Endodermal cell (in vitro differentiated cells): ENCODE results near the gene MZB1. TPM values are rescaled to one million over a fixed set of nuclear protein-coding genes. Genes with fewer than 3 reads are reported as not detected.

ENCODE experiments used
- DNase-seq: peaks from one replicate; pipeline ENCODE4 v3.0.0-alpha.2; 2017
- H3K27ac ChIP-seq: 2 replicates; pipeline ENCODE4 v1.5.1; 2013; ENCODE audit warnings: mild to moderate bottlenecking, low read depth, low read length, moderate library complexity
- H3K27me3 ChIP-seq: 2 replicates; pipeline ENCODE4 v1.6.1; 2013; ENCODE audit warnings: mild to moderate bottlenecking, low read length, moderate library complexity; ENCODE audit not compliant: insufficient read depth, control insufficient read depth, poor library complexity, severe bottlenecking
- H3K36me3 ChIP-seq: 2 replicates; pipeline ENCODE4 v1.7.0; 2013; ENCODE audit warnings: mild to moderate bottlenecking, low read length, moderate library complexity; ENCODE audit not compliant: control insufficient read depth, insufficient read depth
- H3K4me1 ChIP-seq: one replicate; pipeline ENCODE4 v1.7.0; 2013; ENCODE audit warnings: low read length; ENCODE audit not compliant: control insufficient read depth, insufficient read depth
- H3K4me3 ChIP-seq: 2 replicates; pipeline ENCODE4 v1.5.1; 2013; ENCODE audit warnings: mild to moderate bottlenecking, low read length, moderate library complexity
- H3K9ac ChIP-seq: 2 replicates; pipeline ENCODE4 v1.6.1; 2013; ENCODE audit warnings: mild to moderate bottlenecking, low read length, moderate library complexity; ENCODE audit not compliant: poor library complexity, severe bottlenecking; ENCODE audit errors: extremely low read depth
- H3K9me3 ChIP-seq: 2 replicates; pipeline ENCODE4 v1.6.1; 2013; ENCODE audit warnings: mild to moderate bottlenecking, low read length, moderate library complexity; ENCODE audit not compliant: control insufficient read depth
- H3K27ac Mint-ChIP-seq: 2 replicates; pipeline ENCODE4 v1.8.0; 2020; ENCODE audit warnings: mixed read lengths
- H3K27me3 Mint-ChIP-seq: 2 replicates; pipeline ENCODE4 v1.8.0; 2021; ENCODE audit warnings: mild to moderate bottlenecking, mixed read lengths; ENCODE audit not compliant: insufficient read depth
- H3K36me3 Mint-ChIP-seq: 2 replicates; pipeline ENCODE4 v1.8.0; 2020; ENCODE audit warnings: low read depth, mixed read lengths
- H3K4me1 Mint-ChIP-seq: 2 replicates; pipeline ENCODE4 v1.8.0; 2020; ENCODE audit warnings: mixed read lengths
- H3K4me3 Mint-ChIP-seq: 2 replicates; pipeline ENCODE4 v1.8.0; 2020; ENCODE audit warnings: mild to moderate bottlenecking, moderate library complexity, mixed read lengths
- H3K9me3 Mint-ChIP-seq: 2 replicates; pipeline ENCODE4 v1.8.0; 2020; ENCODE audit warnings: mild to moderate bottlenecking, mixed read lengths
- WGBS, 2 experiments: methylation state at CpG; one replicate each; pipeline versions ENCODE4 v1.1.5 to v1.1.7; 2013; ENCODE audit warnings: missing lambda C conversion rate in 2 of 2, mixed read lengths in 1 of 2; ENCODE audit not compliant: insufficient coverage in 1 of 2, insufficient read length in 1 of 2; 5-methylcytosine and 5-hydroxymethylcytosine counted together
- total RNA-seq, 2 donors: library from RNA; stranded (reverse); fragmentation: NEBNext Ultra II Directional in 1 of 2; extraction: Animal tissue kit (Norgen Biotek cat#: 25700) in 1 of 2; gene quantifications; 2 replicates in 1 of 2; 3 replicates in 1 of 2; pipeline ENCODE4 v1.2.1, GENCODE V29; 2021
- TF ChIP-seq, protein P1 (sequence below): fragments of 200-600 bp; sonication (generic); conservative IDR thresholded peaks from 2 replicates; pipeline ENCODE4 v1.5.0; 2021; ENCODE audit warnings: antibody characterized with exemption, mild to moderate bottlenecking

MZB1 gene
- total RNA-seq, 2 donors from 2014 or later = 0.57 to 0.60 TPM

DNA sequence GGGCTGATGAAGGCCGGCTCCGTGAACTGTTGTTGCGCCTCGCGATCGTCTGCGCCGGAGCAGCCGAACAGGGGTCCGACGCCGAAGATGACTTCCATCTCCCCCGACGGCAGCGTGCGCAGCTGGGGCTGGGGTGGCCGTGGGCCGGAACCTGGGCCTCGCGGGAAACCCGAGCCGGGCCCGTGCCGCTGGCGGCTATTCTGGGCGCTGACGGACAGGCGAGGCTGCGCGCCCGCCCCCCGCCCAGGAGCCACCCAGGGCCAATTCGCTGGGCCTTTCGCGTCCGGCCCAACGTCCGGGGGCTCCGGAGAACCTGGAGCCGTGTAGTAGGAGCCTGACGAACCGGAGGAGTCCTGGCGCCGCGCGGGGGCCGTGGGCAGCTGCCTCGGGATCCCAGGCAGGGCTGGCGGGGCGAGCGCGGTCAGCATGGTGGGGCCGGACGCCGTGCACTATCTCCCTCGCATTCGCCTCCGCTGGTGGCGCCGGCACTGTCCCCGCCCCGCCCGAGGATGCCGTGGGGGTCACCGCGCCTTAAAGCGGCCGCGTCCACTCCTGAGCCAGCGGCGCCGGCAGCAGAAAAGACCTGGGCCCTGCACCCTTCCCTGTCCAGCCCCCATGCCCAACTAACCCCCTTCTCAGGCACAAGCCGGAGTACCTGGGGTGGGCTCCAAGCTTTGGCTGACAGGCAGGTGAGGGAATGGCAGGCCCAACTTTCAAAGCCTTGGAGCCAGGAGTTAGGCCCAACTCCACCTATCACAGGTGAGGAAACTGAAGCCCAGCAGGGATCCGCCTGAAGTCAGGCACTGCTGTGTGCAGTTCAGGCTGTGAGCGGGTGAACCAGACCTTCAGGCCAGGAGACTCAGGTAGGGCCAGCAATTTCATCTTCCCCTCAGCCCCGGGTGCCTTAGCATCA lies 5.2 kb upstream of the MZB1 start, which contains the start of gene PROB1:
Gene PROB1, minus strand, starts transcription at position 451 of the 913 bp plus-strand sequence. Its CDS starts 23 bp downstream, at position 428.
- peaks cover 23% of the 10 kb centered on the region for H3K27me3 ChIP-seq
- peaks cover 7% of the 10 kb centered on the region for H3K4me1 ChIP-seq
- H3K27me3 Mint-ChIP-seq = peaks cover 21% of the 10 kb centered on the region
- no peaks in the 10 kb centered on the region for H3K9me3 ChIP-seq
- peak within 1 kb of the TSS; percentile 25 for H3K9ac ChIP-seq
- WGBS, 2 experiments = 55 to 66% methylated on average over 38 to 76 of the region's 76 CpGs
- H3K36me3 ChIP-seq = no peaks in the 10 kb centered on the region
- peak within 1 kb of the TSS; percentile 75 for H3K4me3 ChIP-seq
- TF ChIP-seq, protein P1, sequence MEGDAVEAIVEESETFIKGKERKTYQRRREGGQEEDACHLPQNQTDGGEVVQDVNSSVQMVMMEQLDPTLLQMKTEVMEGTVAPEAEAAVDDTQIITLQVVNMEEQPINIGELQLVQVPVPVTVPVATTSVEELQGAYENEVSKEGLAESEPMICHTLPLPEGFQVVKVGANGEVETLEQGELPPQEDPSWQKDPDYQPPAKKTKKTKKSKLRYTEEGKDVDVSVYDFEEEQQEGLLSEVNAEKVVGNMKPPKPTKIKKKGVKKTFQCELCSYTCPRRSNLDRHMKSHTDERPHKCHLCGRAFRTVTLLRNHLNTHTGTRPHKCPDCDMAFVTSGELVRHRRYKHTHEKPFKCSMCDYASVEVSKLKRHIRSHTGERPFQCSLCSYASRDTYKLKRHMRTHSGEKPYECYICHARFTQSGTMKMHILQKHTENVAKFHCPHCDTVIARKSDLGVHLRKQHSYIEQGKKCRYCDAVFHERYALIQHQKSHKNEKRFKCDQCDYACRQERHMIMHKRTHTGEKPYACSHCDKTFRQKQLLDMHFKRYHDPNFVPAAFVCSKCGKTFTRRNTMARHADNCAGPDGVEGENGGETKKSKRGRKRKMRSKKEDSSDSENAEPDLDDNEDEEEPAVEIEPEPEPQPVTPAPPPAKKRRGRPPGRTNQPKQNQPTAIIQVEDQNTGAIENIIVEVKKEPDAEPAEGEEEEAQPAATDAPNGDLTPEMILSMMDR = no peak
- DNase-seq = peak; percentile 79
- H3K4me3 Mint-ChIP-seq = peak within 1 kb of the TSS; percentile 68
- peak within 1 kb of the TSS; percentile 78 for H3K27ac Mint-ChIP-seq
- H3K4me1 Mint-ChIP-seq = peaks cover 30% of the 10 kb centered on the region
- H3K27ac ChIP-seq = no peak within 1 kb of the TSS
- H3K36me3 Mint-ChIP-seq = peaks cover 8% of the 10 kb centered on the region
- no peaks in the 10 kb centered on the region for H3K9me3 Mint-ChIP-seq

GRCh38 chr5:139394123-139394653 lies 4.5 kb upstream of the MZB1 start:
- H3K4me3 Mint-ChIP-seq = peak overlapping the region; percentile 68
- peaks cover 30% of the 10 kb centered on the region for H3K4me1 Mint-ChIP-seq
- H3K9ac ChIP-seq = peak overlapping the region; percentile 25
- no peaks in the 10 kb centered on the region for H3K36me3 ChIP-seq
- 3 to 9% methylated on average over 16 to 62 of the region's 62 CpGs for WGBS, 2 experiments
- no peak overlapping the region for H3K27ac ChIP-seq
- TF ChIP-seq, protein P1 = peak; percentile 85
- H3K4me1 ChIP-seq = peaks cover 7% of the 10 kb centered on the region
- H3K27ac Mint-ChIP-seq = no peak overlapping the region
- H3K27me3 Mint-ChIP-seq = peaks cover 21% of the 10 kb centered on the region
- no peaks in the 10 kb centered on the region for H3K9me3 ChIP-seq
- peak overlapping the region; percentile 75 for H3K4me3 ChIP-seq
- peaks cover 5% of the 10 kb centered on the region for H3K36me3 Mint-ChIP-seq
- H3K27me3 ChIP-seq = peaks cover 23% of the 10 kb centered on the region
- peak; percentile 91 for DNase-seq
- H3K9me3 Mint-ChIP-seq = no peaks in the 10 kb centered on the region

DNA sequence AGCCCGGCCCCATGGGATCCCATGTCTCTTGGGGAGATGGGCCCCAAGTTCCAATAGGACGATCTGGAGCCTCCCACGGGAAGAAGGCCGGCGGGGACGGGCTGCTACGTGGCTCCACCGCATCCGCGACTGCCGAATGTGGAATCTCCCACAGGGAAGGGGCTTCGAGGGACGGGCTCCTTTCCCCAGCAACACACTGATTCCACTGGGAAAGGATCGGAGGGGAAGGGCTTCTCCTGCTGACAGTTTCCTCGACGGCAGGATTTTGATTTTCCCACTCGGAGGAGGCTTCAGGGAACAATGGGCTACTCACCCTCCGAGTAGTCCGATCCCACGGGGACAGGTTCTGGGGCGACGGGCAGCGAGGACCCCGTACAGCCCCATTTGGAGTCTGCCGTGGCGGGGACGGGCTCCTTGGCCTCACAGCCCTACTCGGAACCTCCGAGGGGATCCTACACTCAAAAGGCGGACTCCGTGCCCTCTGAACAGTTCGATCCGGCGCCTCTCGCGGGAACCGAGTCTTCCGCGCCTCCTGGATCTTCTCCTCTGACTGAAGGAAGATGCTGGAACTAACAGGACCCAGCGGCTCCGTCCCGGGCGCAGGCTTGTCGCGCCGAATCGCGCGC lies 3.9 kb upstream of the MZB1 start:
- Histone ChIP-seq H3K27ac (no peak overlapping the region), H3K27me3 (peaks cover 23% of the 10 kb centered on the region), H3K36me3 (no peaks in the 10 kb centered on the region), H3K9me3 (no peaks in the 10 kb centered on the region), H3K4me3 (peak overlapping the region; percentile 75), H3K4me1 (peaks cover 7% of the 10 kb centered on the region), H3K9ac (peak overlapping the region; percentile 25)
- WGBS, 2 experiments = 16 to 17% methylated on average over 28 to 49 of the region's 49 CpGs
- peaks cover 21% of the 10 kb centered on the region for H3K27me3 Mint-ChIP-seq
- no peak overlapping the region for H3K27ac Mint-ChIP-seq
- H3K4me3 Mint-ChIP-seq = peak overlapping the region; percentile 68
- TF ChIP-seq, protein P1 = no peak
- H3K9me3 Mint-ChIP-seq = no peaks in the 10 kb centered on the region
- peaks cover 3% of the 10 kb centered on the region for H3K36me3 Mint-ChIP-seq
- peaks cover 30% of the 10 kb centered on the region for H3K4me1 Mint-ChIP-seq
- DNase-seq = no peak
